ENCODE measurements around the gene PTPRS. TPM values are rescaled to one million over a fixed set of nuclear protein-coding genes. Genes with fewer than 3 reads are reported as not detected.

PTPRS gene
- total and polyA plus RNA-seq, 2 donors (not counting 3 experiments of a cell fraction or from before 2014, with no cell fraction given): 10.1 to 16.1 TPM

- H3K4me2 ChIP-seq (ENCODE audit: insufficient read depth, low read length): no peak overlapping the region
- no peak overlapping the region for H3K9ac ChIP-seq (replicated peaks; ENCODE audit: extremely low read depth, insufficient read depth, low read length)
- no peaks in the 10 kb centered on the region for H4K20me1 ChIP-seq (replicated peaks; ENCODE audit: control insufficient read depth, extremely low read depth, insufficient read depth, low read length)
- H3K79me2 ChIP-seq (ENCODE audit: control insufficient read depth, insufficient read depth, low read length): no peaks in the 10 kb centered on the region
- intact Hi-C loops (cut with micrococcal nuclease) (no loop called here), dilution Hi-C loops (cut with MboI; ENCODE audit: extremely low pct_ligation_motif_present, low sequenced_read_pairs) (no loop called here)
- H3K4me1 ChIP-seq (ENCODE audit: control insufficient read depth, extremely low read depth, insufficient read depth, low read length): no peaks in the 10 kb centered on the region
- no peaks in the 10 kb centered on the region for H3K9me1 ChIP-seq (replicated peaks; ENCODE audit: control insufficient read depth, extremely low read depth, insufficient read depth, low read length)
- DNase-seq (ENCODE audit: low read depth, low spot score) (no peak), FAIRE-seq (no peak)
- no peaks in the 10 kb centered on the region for H3K27me3 ChIP-seq (ENCODE audit: control insufficient read depth in 2 of 2, insufficient read depth in 2 of 2, low read length in 2 of 2)
- no peaks in the 10 kb centered on the region for H3K36me3 ChIP-seq (ENCODE audit: control insufficient read depth in 2 of 2, extremely low read depth in 1 of 2, insufficient read depth in 2 of 2, low read length in 2 of 2)
- H3K9me3 ChIP-seq (replicated peaks; ENCODE audit: control insufficient read depth, insufficient read depth, low read length): no peaks in the 10 kb centered on the region
- ChIA-PET POLR2A (no interaction called here), CTCF (no interaction called here)
- TF ChIP-seq GATA2 (IDR thresholded peaks at IDR 0.05; ENCODE audit: insufficient read depth, insufficient read length, low read depth, low read length): no peak
- no peak for TF ChIP-seq EZH2 (IDR thresholded peaks at IDR 0.05; ENCODE audit: borderline replicate concordance, low read depth, low read length, severe bottlenecking)
- no peak for TF ChIP-seq CTCF (IDR thresholded peaks at IDR 0.05; ENCODE audit: extremely low read depth in 1 of 2, insufficient read depth in 1 of 2, low read depth in 1 of 2, low read length in 2 of 2)
- no peak for TF ChIP-seq JUN (IDR thresholded peaks at IDR 0.05; ENCODE audit: borderline replicate concordance, insufficient read depth, insufficient read length, low read depth)
- no peak for TF ChIP-seq MYC (IDR thresholded peaks at IDR 0.05; ENCODE audit: low read depth, low read length)
- no peak for TF ChIP-seq POLR2AphosphoS5 (IDR thresholded peaks at IDR 0.05; ENCODE audit: insufficient read depth, low read depth, low read length)
- no peak for TF ChIP-seq MAX (IDR thresholded peaks at IDR 0.05; ENCODE audit: insufficient read depth, insufficient read length)
- H3K4me3 ChIP-seq (replicated peaks in 1 of 3; ENCODE audit: insufficient read depth in 1 of 3, low read depth in 1 of 3, low read length in 3 of 3): no peak overlapping the region
- H3K27ac ChIP-seq (ENCODE audit: insufficient read depth, low read depth, low read length): no peak overlapping the region
- no TSS peak for BruUV-seq (replicated peaks)
- no peak overlapping the region for H2AFZ ChIP-seq (ENCODE audit: low read depth, low read length)
These were observed 33.0 kb downstream of the PTPRS start for GRCh38 chr19:5307655-5308054.

Data from endothelial cell of umbilical vein (primary cell).